ENCODE measurements around the gene ARPC5L. TPM values are rescaled to one million over a fixed set of nuclear protein-coding genes. Genes with fewer than 3 reads are reported as not detected.

ARPC5L gene
- total and polyA plus RNA-seq, 4 experiments from 2014 or later: 26.8 to 66.0 (median 46.1) TPM

DNA sequence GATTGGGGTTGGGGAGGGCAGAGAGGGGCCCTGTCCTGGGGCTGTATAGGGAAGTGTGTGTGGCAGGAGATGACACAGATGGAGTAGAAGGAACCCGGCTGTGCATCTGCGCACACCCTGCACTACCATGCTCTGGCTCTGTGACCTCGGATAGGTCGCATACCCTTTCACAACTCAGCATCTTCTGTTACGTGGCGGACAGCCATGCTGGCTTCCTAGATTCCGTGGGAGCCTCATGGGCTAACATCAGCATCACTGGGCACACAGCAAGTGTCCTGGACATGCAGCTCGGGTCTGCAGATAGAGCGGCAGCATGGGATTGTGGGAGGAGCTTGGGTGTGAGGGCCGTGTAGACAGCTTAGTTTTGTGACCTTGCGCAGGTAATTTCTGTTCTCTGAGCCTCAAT lies 9.2 kb downstream of the ARPC5L start:
- peak overlapping the region; percentile 91 for H3K27ac ChIP-seq (ENCODE audit: low read depth, low read length)
- H3K36me3 ChIP-seq (ENCODE audit: insufficient read depth, low read length): peaks cover 29% of the 10 kb centered on the region
- Mint-ChIP-seq H3K27ac (peak overlapping the region; percentile 93 to 98 (median 95)), H3K4me3 (peak overlapping the region; percentile 89 to 96 (median 93)), H3K4me1 (peaks cover 29 to 74% (median 51%) of the 10 kb centered on the region in 4 donors), H3K36me3 (peaks cover 13 to 56% of the 10 kb centered on the region in 2 donors), H3K27me3 (no peaks in the 10 kb centered on the region), H3K9me3 (peaks cover 0 to 2% (median 0%) of the 10 kb centered on the region in 8 donors)
- DNase-seq: no peak
- no peaks in the 10 kb centered on the region for H3K27me3 ChIP-seq (ENCODE audit: insufficient read depth, low read length)
- intact Hi-C loops (cut with micrococcal nuclease): no loop called here
- peak overlapping the region; percentile 50 to 58 for H3K4me3 ChIP-seq (ENCODE audit: low read length in 2 of 2)
- ChIA-PET POLR2A (ENCODE audit: partially characterized antibody) (interaction anchor here (1.5 to 6.4 kb wide), 2 partner anchors 12 to 95 kb away, joined by 3 to 74 read pairs; partner anchors contain the start of genes ARPC5L and RPL35), CTCF (ENCODE audit: partially characterized antibody) (interaction anchor here (0.5 to 7.9 kb wide), 4 partner anchors 9 to 24 kb away, joined by 3 to 56 read pairs (median 12); partner anchors contain the start of genes ARPC5L, RPL35 and WDR38)
- no peaks in the 10 kb centered on the region for H3K9me3 ChIP-seq (ENCODE audit: control insufficient read depth in 1 of 2, low read length in 2 of 2)
- H3K4me1 ChIP-seq (ENCODE audit: insufficient read depth, low read length): peaks cover 61% of the 10 kb centered on the region

DNA sequence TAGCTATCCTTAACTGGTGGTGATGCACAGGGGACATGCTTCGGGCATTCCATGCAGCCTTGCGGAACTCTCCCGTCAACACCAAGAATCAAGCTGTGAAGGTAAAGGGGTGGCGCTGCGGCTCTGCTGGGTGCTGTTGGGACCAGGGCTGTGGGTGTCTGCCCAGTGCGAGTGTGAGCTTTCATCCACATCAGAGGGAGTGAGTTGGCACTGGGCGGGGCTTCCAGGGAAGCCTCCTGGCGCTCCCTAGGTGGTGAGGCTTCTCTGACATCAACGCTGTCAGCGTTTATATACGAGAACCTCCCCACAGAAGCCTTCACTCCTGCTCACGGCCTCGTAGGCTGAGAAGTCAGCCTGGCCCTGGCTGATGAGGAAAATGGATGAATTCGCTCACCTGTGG lies 11.7 kb downstream of the ARPC5L start:
- H3K4me1 ChIP-seq (ENCODE audit: insufficient read depth, low read length): peaks cover 50% of the 10 kb centered on the region
- H3K36me3 ChIP-seq (ENCODE audit: insufficient read depth, low read length): peaks cover 53% of the 10 kb centered on the region
- H3K27ac ChIP-seq (ENCODE audit: low read depth, low read length): peak overlapping the region; percentile 91
- no peaks in the 10 kb centered on the region for H3K9me3 ChIP-seq (ENCODE audit: control insufficient read depth in 1 of 2, low read length in 2 of 2)
- ChIA-PET CTCF (ENCODE audit: partially characterized antibody) (interaction anchor here (1.4 to 7.9 kb wide), 3 partner anchors 12 to 102 kb away, joined by 3 to 56 read pairs (median 21); partner anchors contain the start of genes ARPC5L, RPL35 and WDR38), POLR2A (ENCODE audit: partially characterized antibody) (interaction anchor here (6.4 kb wide), 1 partner anchor 14 kb away, joined by 74 read pairs; the partner anchor contains the start of genes ARPC5L and RPL35)
- H3K9me3 Mint-ChIP-seq: no peaks in the 10 kb centered on the region
- intact Hi-C loops (cut with micrococcal nuclease): no loop called here
- peaks cover 32 to 74% of the 10 kb centered on the region in 2 donors for H3K36me3 Mint-ChIP-seq
- peak in 1 of 5 donors; percentile 38 for DNase-seq
- H3K4me1 Mint-ChIP-seq: peaks cover 30 to 59% (median 48%) of the 10 kb centered on the region in 4 donors
- H3K4me3 Mint-ChIP-seq: peak overlapping the region in 2 of 8 donors; percentile 41 to 55
- no peak overlapping the region for H3K4me3 ChIP-seq (ENCODE audit: low read length in 2 of 2)
- no peaks in the 10 kb centered on the region for H3K27me3 ChIP-seq (ENCODE audit: insufficient read depth, low read length)
- H3K27ac Mint-ChIP-seq: peak overlapping the region in 3 of 7 donors; percentile 60 to 98 (median 81)
- no peaks in the 10 kb centered on the region for H3K27me3 Mint-ChIP-seq

DNA sequence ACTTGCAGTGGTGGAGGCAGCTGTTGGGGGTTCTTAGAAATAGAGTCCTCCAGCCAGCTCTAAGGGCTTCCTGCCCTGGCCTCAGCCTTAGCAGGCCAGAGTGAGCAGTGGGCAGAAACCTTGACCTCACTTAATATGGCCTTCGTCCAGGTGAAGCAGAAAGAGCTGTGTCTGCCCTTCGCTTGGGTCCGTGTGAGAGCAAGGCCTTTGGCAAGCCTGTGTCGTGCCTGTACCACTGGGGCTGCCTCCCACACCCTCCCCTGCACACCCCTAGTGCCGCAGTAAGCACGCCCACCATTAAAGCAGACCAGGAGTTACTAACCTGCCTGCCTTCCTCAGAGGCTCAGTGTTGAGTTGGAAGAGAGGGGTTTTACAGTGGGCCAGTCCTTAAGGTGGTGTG lies 13.6 kb downstream of the ARPC5L start:
- ChIA-PET POLR2A (ENCODE audit: partially characterized antibody) (interaction anchor here (3.8 kb wide), 1 partner anchor 14 kb away, joined by 16 read pairs; the partner anchor contains the start of genes ARPC5L and RPL35), CTCF (ENCODE audit: partially characterized antibody) (interaction anchor here (7.9 kb wide), 1 partner anchor 21 kb away, joined by 56 read pairs; the partner anchor contains the start of gene WDR38)
- Histone ChIP-seq H3K9me3 (ENCODE audit: control insufficient read depth in 1 of 2, low read length in 2 of 2) (no peaks in the 10 kb centered on the region), H3K4me3 (ENCODE audit: low read length in 2 of 2) (no peak overlapping the region), H3K27ac (ENCODE audit: low read depth, low read length) (no peak overlapping the region), H3K4me1 (ENCODE audit: insufficient read depth, low read length) (peaks cover 46% of the 10 kb centered on the region), H3K27me3 (ENCODE audit: insufficient read depth, low read length) (no peaks in the 10 kb centered on the region), H3K36me3 (ENCODE audit: insufficient read depth, low read length) (peaks cover 70% of the 10 kb centered on the region)
- Mint-ChIP-seq H3K4me3 (no peak overlapping the region), H3K9me3 (no peaks in the 10 kb centered on the region), H3K27ac (peak overlapping the region in 3 of 7 donors; percentile 6 to 53 (median 18)), H3K36me3 (peaks cover 39 to 78% of the 10 kb centered on the region in 2 donors), H3K27me3 (no peaks in the 10 kb centered on the region), H3K4me1 (peaks cover 27 to 52% (median 42%) of the 10 kb centered on the region in 4 donors)
- no peak for DNase-seq
- intact Hi-C loops (cut with micrococcal nuclease): no loop called here

DNA sequence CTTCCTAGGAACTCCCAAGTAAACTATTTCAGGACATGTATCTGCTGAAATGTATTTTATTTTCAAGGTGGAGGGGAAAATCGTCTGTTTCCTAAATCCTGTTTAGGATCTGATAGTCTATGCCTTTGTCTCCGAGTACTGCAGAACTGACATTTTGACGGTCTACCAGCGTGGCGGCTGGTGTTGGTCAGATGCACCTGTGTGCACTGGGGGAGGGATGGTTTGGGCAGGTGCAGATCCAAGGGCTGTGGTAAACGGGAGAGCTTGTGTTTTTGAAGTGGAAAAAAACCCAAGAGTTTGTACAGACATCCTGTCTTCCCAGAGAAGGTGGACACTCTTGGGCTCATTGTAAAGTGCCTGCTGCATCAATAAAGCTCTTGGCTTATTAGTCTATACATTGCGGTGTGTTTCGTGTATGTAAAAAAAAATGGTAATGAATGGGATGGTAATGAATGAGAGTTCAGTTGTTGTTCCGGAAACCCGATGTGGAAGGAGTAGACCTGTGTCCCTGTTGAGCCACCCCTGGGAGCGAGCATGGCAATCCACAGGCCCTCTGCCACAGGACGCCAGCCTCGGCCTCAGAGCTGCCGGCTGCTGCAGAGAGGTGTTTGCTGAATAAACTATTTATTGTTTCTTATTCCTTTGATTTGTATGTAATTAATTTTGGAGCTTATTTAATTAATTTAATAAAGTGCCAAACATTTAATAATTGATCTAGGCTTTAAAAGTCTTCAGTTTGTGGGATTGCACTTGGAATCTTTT lies 15.3 kb downstream of the ARPC5L start:
- Histone ChIP-seq H3K36me3 (ENCODE audit: insufficient read depth, low read length) (peaks cover 85% of the 10 kb centered on the region), H3K9me3 (ENCODE audit: control insufficient read depth in 1 of 2, low read length in 2 of 2) (no peaks in the 10 kb centered on the region), H3K27ac (ENCODE audit: low read depth, low read length) (no peak overlapping the region), H3K4me3 (ENCODE audit: low read length in 2 of 2) (no peak overlapping the region), H3K4me1 (ENCODE audit: insufficient read depth, low read length) (peaks cover 30% of the 10 kb centered on the region), H3K27me3 (ENCODE audit: insufficient read depth, low read length) (no peaks in the 10 kb centered on the region)
- Mint-ChIP-seq H3K27ac (peak overlapping the region in 5 of 7 donors; percentile 50 to 89 (median 72)), H3K9me3 (no peaks in the 10 kb centered on the region), H3K4me3 (no peak overlapping the region), H3K27me3 (no peaks in the 10 kb centered on the region), H3K36me3 (peaks cover 39 to 68% of the 10 kb centered on the region in 2 donors), H3K4me1 (peaks cover 12 to 35% (median 26%) of the 10 kb centered on the region in 4 donors)
- ChIA-PET POLR2A (ENCODE audit: partially characterized antibody) (interaction anchor here (1.3 to 3.8 kb wide), 2 partner anchors 15 to 89 kb away, joined by 3 to 16 read pairs; partner anchors contain the start of genes ARPC5L and RPL35), CTCF (ENCODE audit: partially characterized antibody) (interaction anchor here (2.2 to 2.4 kb wide), 2 partner anchors 16 to 24 kb away, joined by 8 to 14 read pairs; partner anchors contain the start of gene WDR38)
- intact Hi-C loops (cut with micrococcal nuclease): no loop called here
- DNase-seq: no peak

DNA sequence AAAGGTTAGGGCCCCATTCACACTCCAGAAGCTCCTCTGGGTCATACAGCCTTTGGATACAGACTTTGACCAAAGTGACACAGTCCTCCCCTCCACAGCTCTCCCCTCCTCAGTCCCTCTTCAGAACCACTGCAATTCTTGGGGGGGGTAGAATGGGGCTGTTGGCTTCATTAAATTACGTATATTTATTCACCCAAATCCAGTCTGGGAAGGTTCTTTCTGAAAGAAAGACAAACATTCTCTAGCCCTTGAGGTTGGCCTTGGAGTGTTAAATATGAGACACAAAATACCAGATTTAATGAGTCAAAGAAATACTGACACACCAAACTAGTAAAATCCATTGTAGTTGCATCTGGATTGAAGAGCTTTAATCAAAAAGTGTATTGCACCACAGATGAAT lies 16.1 kb downstream of the ARPC5L start:
- Histone ChIP-seq H3K27ac (ENCODE audit: low read depth, low read length) (no peak overlapping the region), H3K4me1 (ENCODE audit: insufficient read depth, low read length) (peaks cover 22% of the 10 kb centered on the region), H3K9me3 (ENCODE audit: control insufficient read depth in 1 of 2, low read length in 2 of 2) (no peaks in the 10 kb centered on the region), H3K4me3 (ENCODE audit: low read length in 2 of 2) (no peak overlapping the region), H3K27me3 (ENCODE audit: insufficient read depth, low read length) (no peaks in the 10 kb centered on the region), H3K36me3 (ENCODE audit: insufficient read depth, low read length) (peaks cover 82% of the 10 kb centered on the region)
- DNase-seq: no peak
- no peak overlapping the region for H3K4me3 Mint-ChIP-seq
- intact Hi-C loops (cut with micrococcal nuclease): no loop called here
- H3K36me3 Mint-ChIP-seq: peaks cover 37 to 66% of the 10 kb centered on the region in 2 donors
- no peaks in the 10 kb centered on the region for H3K9me3 Mint-ChIP-seq
- H3K27me3 Mint-ChIP-seq: no peaks in the 10 kb centered on the region
- H3K27ac Mint-ChIP-seq: peak overlapping the region in 2 of 7 donors; percentile 19 to 62
- peaks cover 10 to 27% (median 18%) of the 10 kb centered on the region in 4 donors for H3K4me1 Mint-ChIP-seq
- POLR2A ChIA-PET (ENCODE audit: partially characterized antibody): interaction anchor here (1.0 to 3.8 kb wide), 3 partner anchors 8 to 88 kb away, joined by 3 to 16 read pairs (median 4); partner anchors contain the start of genes ARPC5L and RPL35
- CTCF ChIA-PET (ENCODE audit: partially characterized antibody): interaction anchor here (2.2 to 2.4 kb wide), 2 partner anchors 16 to 25 kb away, joined by 8 to 14 read pairs; partner anchors contain the start of gene WDR38

DNA sequence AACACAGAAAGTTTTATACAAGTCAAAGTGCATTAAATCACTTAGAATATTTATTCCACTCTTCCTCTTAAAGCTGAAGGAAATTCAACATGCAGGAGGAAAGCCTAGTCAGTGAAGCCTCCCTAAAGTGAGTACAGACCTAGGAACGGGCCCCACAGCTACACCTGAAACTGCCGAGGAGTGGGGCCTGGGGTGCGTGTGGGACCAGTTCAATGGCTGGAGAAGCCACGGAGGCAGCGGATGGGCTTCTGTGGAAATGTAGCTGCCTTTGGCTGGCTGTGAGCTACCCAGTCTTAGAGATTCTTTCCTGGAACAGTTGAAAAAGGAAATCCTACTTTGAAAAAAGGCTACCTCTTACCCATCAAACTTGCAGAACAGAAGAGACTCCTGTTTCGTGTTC lies 16.6 kb downstream of the ARPC5L start:
- peaks cover 32 to 61% of the 10 kb centered on the region in 2 donors for H3K36me3 Mint-ChIP-seq
- intact Hi-C loops (cut with micrococcal nuclease): no loop called here
- peaks cover 7 to 22% (median 13%) of the 10 kb centered on the region in 4 donors for H3K4me1 Mint-ChIP-seq
- H3K9me3 Mint-ChIP-seq: no peaks in the 10 kb centered on the region
- Histone ChIP-seq H3K36me3 (ENCODE audit: insufficient read depth, low read length) (peaks cover 77% of the 10 kb centered on the region), H3K4me1 (ENCODE audit: insufficient read depth, low read length) (peaks cover 17% of the 10 kb centered on the region), H3K27ac (ENCODE audit: low read depth, low read length) (no peak overlapping the region), H3K27me3 (ENCODE audit: insufficient read depth, low read length) (no peaks in the 10 kb centered on the region), H3K9me3 (ENCODE audit: control insufficient read depth in 1 of 2, low read length in 2 of 2) (no peaks in the 10 kb centered on the region), H3K4me3 (ENCODE audit: low read length in 2 of 2) (no peak overlapping the region)
- DNase-seq: no peak
- ChIA-PET POLR2A (ENCODE audit: partially characterized antibody) (interaction anchor here (1.0 to 3.8 kb wide), 3 partner anchors 8 to 87 kb away, joined by 3 to 16 read pairs (median 4); partner anchors contain the start of genes ARPC5L and RPL35), CTCF (ENCODE audit: partially characterized antibody) (interaction anchor here (2.2 to 2.4 kb wide), 2 partner anchors 15 to 25 kb away, joined by 8 to 14 read pairs; partner anchors contain the start of gene WDR38)
- H3K4me3 Mint-ChIP-seq: no peak overlapping the region
- peak overlapping the region in 3 of 7 donors; percentile 19 to 62 (median 48) for H3K27ac Mint-ChIP-seq
- H3K27me3 Mint-ChIP-seq: no peaks in the 10 kb centered on the region

Data from CD4-positive, alpha-beta memory T cell (primary cell).